C4-2B (cell line): Measurements from ENCODE around the gene OR6K6.

Source experiments
- CTCF ChIP-seq: fragments of 450-650 bp; conservative IDR thresholded peaks from 2 replicates; pipeline ENCODE4 v1.5.1; 2017; ENCODE audit warnings: mild to moderate bottlenecking
- ZFX ChIP-seq: fragments of 450-650 bp; IDR thresholded peaks from 2 replicates; pipeline ENCODE4 v1.6.1; 2017

GRCh38 chr1:158801396-158801795 lies 46.9 kb downstream of the OR6K6 start:
- TF ChIP-seq CTCF (no peak), ZFX (no peak)
